HG03108 (cell line): ENCODE measurements around the gene MAN1C1.

Source experiments
- ATAC-seq: cut with Tn5 transposase; IDR thresholded peaks from one replicate; pipeline ENCODE4 v1.9.1; 2021; ENCODE audit warnings: moderate library complexity; ENCODE audit not compliant: unreplicated experiment

Gene MAN1C1

GRCh38 chr1:25756215-25756614 lies 139.6 kb downstream of the MAN1C1 start:
- ATAC-seq: no peak

GRCh38 chr1:25757151-25757845 lies 140.7 kb downstream of the MAN1C1 start:
- ATAC-seq: no peak

GRCh38 chr1:25757846-25758185 lies 141.2 kb downstream of the MAN1C1 start:
- ATAC-seq: no peak

- no peak for ATAC-seq
Observed at GRCh38 chr1:25758466-25759070, 142.0 kb downstream of the MAN1C1 start.

GRCh38 chr1:25760122-25760719 lies 143.6 kb downstream of the MAN1C1 start:
- ATAC-seq: no peak

- no peak for ATAC-seq
Observed at GRCh38 chr1:25760871-25761270, 144.3 kb downstream of the MAN1C1 start.

GRCh38 chr1:25763493-25763892 lies 146.9 kb downstream of the MAN1C1 start:
- no peak for ATAC-seq

GRCh38 chr1:25765136-25765922 lies 148.7 kb downstream of the MAN1C1 start:
- no peak for ATAC-seq

GRCh38 chr1:25765923-25766589 lies 149.5 kb downstream of the MAN1C1 start:
- ATAC-seq: no peak

- no peak for ATAC-seq
Observed at GRCh38 chr1:25766721-25767436, 150.3 kb downstream of the MAN1C1 start.

GRCh38 chr1:25767437-25767770 lies 150.8 kb downstream of the MAN1C1 start:
- no peak for ATAC-seq

- ATAC-seq: no peak
Observed at GRCh38 chr1:25768999-25769398, 152.4 kb downstream of the MAN1C1 start.

- no peak for ATAC-seq
Observed at GRCh38 chr1:25769625-25770383, 153.2 kb downstream of the MAN1C1 start.

GRCh38 chr1:25770541-25771220 lies 154.1 kb downstream of the MAN1C1 start:
- ATAC-seq: no peak

- ATAC-seq: no peak
Observed at GRCh38 chr1:25771221-25772114, 154.9 kb downstream of the MAN1C1 start.

GRCh38 chr1:25772164-25772563 lies 155.6 kb downstream of the MAN1C1 start:
- ATAC-seq: no peak

GRCh38 chr1:25772692-25773245 lies 156.2 kb downstream of the MAN1C1 start:
- ATAC-seq: no peak
